Loucy (cell line): ENCODE measurements around the gene DUS2.

ENCODE experiments used
- H2AFZ ChIP-seq: fragments of 200-600 bp; sonication (generic); 2 replicates; pipeline ENCODE4 v1.6.0; 2016; ENCODE audit warnings: antibody characterized with exemption, mild to moderate bottlenecking, low read length, moderate library complexity
- H3F3A ChIP-seq: fragments of 200-600 bp; 2 replicates; pipeline ENCODE4 v1.6.0; 2016; ENCODE audit warnings: antibody characterized with exemption, low read depth, mild to moderate bottlenecking
- H3K27me3 ChIP-seq: fragments of 200-600 bp; sonication (generic); 2 replicates; pipeline ENCODE4 v1.6.1; 2014; ENCODE audit warnings: low read length, mild to moderate bottlenecking; ENCODE audit not compliant: insufficient read depth, poor library complexity, severe bottlenecking
- H3K36me3 ChIP-seq: fragments of 200-600 bp; sonication (generic); 2 replicates; pipeline ENCODE4 v1.6.1; 2016; ENCODE audit warnings: low read length; ENCODE audit not compliant: insufficient read depth
- H3K4me1 ChIP-seq: fragments of 200-600 bp; sonication (generic); 2 replicates; pipeline ENCODE4 v1.5.1; 2014; ENCODE audit warnings: low read length, mild to moderate bottlenecking; ENCODE audit not compliant: insufficient read depth, poor library complexity, severe bottlenecking
- H3K4me2 ChIP-seq: fragments of 200-600 bp; sonication (generic); 2 replicates; pipeline ENCODE4 v1.6.0; 2014; ENCODE audit warnings: antibody characterized with exemption, low read length, low read depth, mild to moderate bottlenecking; ENCODE audit not compliant: poor library complexity, severe bottlenecking
- H3K4me3 ChIP-seq: fragments of 200-600 bp; sonication (generic); 2 replicates; pipeline ENCODE4 v1.5.1; 2014; ENCODE audit warnings: low read length, mild to moderate bottlenecking, mixed read lengths; ENCODE audit not compliant: poor library complexity, severe bottlenecking
- H3K79me2 ChIP-seq: fragments of 200-600 bp; sonication (generic); 2 replicates; pipeline ENCODE4 v1.6.1; 2014; ENCODE audit warnings: low read length; ENCODE audit not compliant: insufficient read depth
- H3K9ac ChIP-seq: fragments of 200-600 bp; sonication (generic); 2 replicates; pipeline ENCODE4 v1.6.0; 2014; ENCODE audit warnings: mild to moderate bottlenecking, low read depth, low read length, moderate library complexity; ENCODE audit not compliant: poor library complexity, severe bottlenecking
- H3K9me2 ChIP-seq: fragments of 200-600 bp; sonication (generic); replicated peaks from 2 replicates; pipeline ENCODE4 v1.6.1; 2016; ENCODE audit warnings: low read depth, low read length, mixed read lengths
- H3K9me3 ChIP-seq: fragments of 200-600 bp; sonication (generic); 2 replicates; pipeline ENCODE4 v1.6.1; 2014; ENCODE audit warnings: mild to moderate bottlenecking, antibody characterized with exemption, low read length, low read depth; ENCODE audit not compliant: insufficient read depth
- H4K20me1 ChIP-seq: fragments of 200-600 bp; sonication (generic); 2 replicates; pipeline ENCODE4 v1.6.0; 2014; ENCODE audit warnings: antibody characterized with exemption, low read length, mild to moderate bottlenecking; ENCODE audit not compliant: insufficient read depth, poor library complexity, severe bottlenecking
- CTCF ChIP-seq: fragments of 200-600 bp; sonication (generic); conservative IDR thresholded peaks from 2 replicates; pipeline ENCODE4 v1.5.1; 2014; ENCODE audit warnings: mild to moderate bottlenecking, antibody characterized with exemption, low read length
- EZH2phosphoT487 ChIP-seq: fragments of 200-600 bp; IDR thresholded peaks from 2 replicates; pipeline ENCODE4 v1.6.1; 2018; ENCODE audit warnings: antibody characterized with exemption, mild to moderate bottlenecking, moderate library complexity, borderline replicate concordance

DUS2 gene

GRCh38 chr16:68013440-68013839 is 9.6 kb upstream of the DUS2 start:
- no peaks in the 10 kb centered on the region for H3K79me2 ChIP-seq
- H4K20me1 ChIP-seq = no peaks in the 10 kb centered on the region
- TF ChIP-seq CTCF (no peak), EZH2phosphoT487 (no peak)
- no peak overlapping the region for H3K9ac ChIP-seq
- H3K4me2 ChIP-seq = no peak overlapping the region
- no peaks in the 10 kb centered on the region for H3K9me3 ChIP-seq
- H2AFZ ChIP-seq = peak overlapping the region; percentile 82
- H3K36me3 ChIP-seq = no peaks in the 10 kb centered on the region
- no peaks in the 10 kb centered on the region for H3K27me3 ChIP-seq
- H3K4me3 ChIP-seq = no peak overlapping the region
- peaks cover 4% of the 10 kb centered on the region for H3K4me1 ChIP-seq
- H3K9me2 ChIP-seq = no peaks in the 10 kb centered on the region
- H3F3A ChIP-seq = no peaks in the 10 kb centered on the region

GRCh38 chr16:68015681-68016080 is 7.4 kb upstream of the DUS2 start, which contains the start of gene DPEP2NB:
Gene DPEP2NB, minus strand, starts transcription at chr16:68015911. Its CDS starts 141 bp downstream, at chr16:68015770.
- Histone ChIP-seq H3K9me3 (no peaks in the 10 kb centered on the region), H3K79me2 (no peaks in the 10 kb centered on the region), H3K27me3 (no peaks in the 10 kb centered on the region), H3K4me1 (peaks cover 4% of the 10 kb centered on the region), H4K20me1 (no peaks in the 10 kb centered on the region), H3K4me3 (no peak within 1 kb of the TSS), H3K9ac (no peak within 1 kb of the TSS), H3K36me3 (no peaks in the 10 kb centered on the region), H3K9me2 (no peaks in the 10 kb centered on the region), H2AFZ (no peak within 1 kb of the TSS), H3K4me2 (no peak within 1 kb of the TSS), H3F3A (no peaks in the 10 kb centered on the region)
- TF ChIP-seq EZH2phosphoT487 (no peak), CTCF (no peak)

- H3K36me3 ChIP-seq = no peaks in the 10 kb centered on the region
- TF ChIP-seq EZH2phosphoT487 (no peak), CTCF (no peak)
- no peaks in the 10 kb centered on the region for H3K9me3 ChIP-seq
- peaks cover 4% of the 10 kb centered on the region for H4K20me1 ChIP-seq
- H3K4me3 ChIP-seq = no peak overlapping the region
- H3K4me2 ChIP-seq = no peak overlapping the region
- H3K27me3 ChIP-seq = peaks cover 4% of the 10 kb centered on the region
- no peaks in the 10 kb centered on the region for H3K9me2 ChIP-seq
- H3K4me1 ChIP-seq = peaks cover 23% of the 10 kb centered on the region
- H3K9ac ChIP-seq = no peak overlapping the region
- H2AFZ ChIP-seq = no peak overlapping the region
- no peaks in the 10 kb centered on the region for H3F3A ChIP-seq
- H3K79me2 ChIP-seq = peaks cover 32% of the 10 kb centered on the region
Measured at GRCh38 chr16:68019167-68019680, 3.9 kb upstream of the DUS2 start.
